HG02938 (cell line): ENCODE measurements around the gene ROPN1.
"Not testable (repeated sequence)": the region's sequence is repeated elsewhere in the genome, so short reads cannot be mapped to it uniquely, and the experiment has no call there.

ENCODE experiments used
- ATAC-seq: cut with Tn5 transposase; IDR thresholded peaks from one replicate; pipeline ENCODE4 v1.9.1; 2021; ENCODE audit warnings: mild to moderate bottlenecking, moderate library complexity; ENCODE audit not compliant: unreplicated experiment

ROPN1 gene

DNA sequence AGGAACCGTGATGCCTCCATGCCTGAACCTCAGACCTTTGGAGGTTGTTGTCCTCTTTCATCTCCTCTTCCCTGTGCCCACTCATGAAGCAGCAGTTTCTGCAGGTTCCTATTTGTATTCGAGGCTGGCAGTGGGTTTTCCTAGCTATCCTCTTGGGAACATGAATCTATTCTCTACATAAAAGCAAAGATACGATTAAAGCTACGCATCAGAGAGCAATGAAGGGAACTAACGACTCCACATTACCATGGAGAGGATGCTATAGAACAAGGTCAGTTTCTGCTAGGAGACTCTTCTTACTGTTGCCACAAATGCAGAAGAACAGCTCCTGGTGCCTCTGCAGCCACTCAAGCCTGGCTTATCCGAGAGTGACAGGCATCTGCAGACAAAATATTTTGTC is 9.4 kb upstream of the ROPN1 start:
- ATAC-seq, result not testable (repeated sequence)

DNA sequence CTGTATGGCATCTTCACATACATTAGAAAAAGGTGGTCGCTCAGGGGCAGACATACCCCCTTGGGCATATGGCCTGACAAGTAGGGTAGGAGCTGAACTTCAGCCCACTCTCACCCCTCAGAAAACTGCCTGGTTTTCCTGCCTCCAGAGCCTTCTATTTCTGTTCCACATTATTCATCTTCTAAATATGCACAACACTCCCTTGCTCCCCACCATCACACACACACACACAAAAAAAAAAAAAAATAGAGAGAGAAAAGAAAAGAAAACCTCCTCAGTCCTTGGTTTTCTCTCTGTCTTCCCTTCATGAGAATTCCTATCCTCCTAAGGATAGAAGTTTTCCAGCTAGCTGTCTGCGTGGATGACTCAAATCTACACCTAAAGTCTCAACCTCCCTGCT is 5.6 kb upstream of the ROPN1 start:
- ATAC-seq, result no peak

DNA sequence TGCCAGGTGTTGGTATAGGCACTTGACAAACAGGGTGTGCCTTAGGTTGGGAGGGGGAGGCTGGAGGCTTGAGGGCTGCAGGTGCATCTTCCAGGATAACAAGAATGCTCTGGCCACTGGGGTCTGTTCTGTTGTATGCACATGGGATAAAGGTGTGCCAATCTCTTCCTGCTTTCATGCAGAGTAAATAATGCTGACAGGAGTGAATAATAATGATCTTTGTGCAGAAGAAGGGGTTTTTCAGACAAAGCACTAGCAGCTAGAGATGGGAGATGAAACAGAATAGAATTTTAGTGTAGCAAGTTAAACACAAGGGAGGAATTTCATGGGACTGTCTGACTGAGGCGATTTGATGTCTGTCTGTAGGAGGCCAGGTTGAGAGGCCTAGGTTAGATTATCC is 1.9 kb upstream of the ROPN1 start:
- no peak for ATAC-seq

DNA sequence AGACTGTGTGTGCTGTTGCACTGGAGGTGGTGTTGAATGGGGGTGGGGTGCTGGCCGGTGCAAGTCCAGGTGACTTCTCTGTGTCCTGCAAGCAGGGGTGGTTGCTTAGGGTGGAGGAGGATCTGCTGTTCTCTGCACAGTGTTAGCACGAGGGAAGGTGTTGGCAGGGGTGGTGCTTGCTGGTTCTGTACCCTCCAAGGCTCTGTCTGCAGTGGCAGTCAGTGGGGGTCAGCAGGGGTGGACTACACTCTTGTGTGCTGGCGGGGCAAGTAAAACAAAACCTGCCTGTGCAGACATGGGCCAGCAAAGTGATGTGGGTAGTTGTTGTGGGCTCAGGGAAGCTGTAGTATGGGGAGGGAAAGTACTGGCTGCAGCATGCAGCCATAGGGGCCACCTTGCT is 5.5 kb downstream of the ROPN1 start:
- no peak for ATAC-seq

DNA sequence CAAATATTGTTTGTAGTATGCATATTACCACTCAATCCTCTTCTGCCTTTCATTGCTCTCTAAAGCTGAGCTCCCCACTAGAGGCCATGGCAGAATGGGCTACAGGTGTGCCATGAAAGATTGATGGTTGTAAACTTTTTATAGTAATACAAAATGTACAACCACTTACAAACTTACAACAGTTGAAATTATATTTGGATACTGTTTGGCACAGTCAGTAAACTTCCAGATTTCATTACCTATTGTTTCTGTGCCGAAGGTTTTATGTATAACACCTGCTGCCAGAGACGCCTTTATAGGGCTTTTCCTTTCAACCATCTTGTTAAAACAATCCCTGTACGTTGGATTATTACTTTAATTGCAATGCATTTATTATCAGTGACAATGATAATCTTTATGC is 7.0 kb downstream of the ROPN1 start:
- ATAC-seq, result no peak

DNA sequence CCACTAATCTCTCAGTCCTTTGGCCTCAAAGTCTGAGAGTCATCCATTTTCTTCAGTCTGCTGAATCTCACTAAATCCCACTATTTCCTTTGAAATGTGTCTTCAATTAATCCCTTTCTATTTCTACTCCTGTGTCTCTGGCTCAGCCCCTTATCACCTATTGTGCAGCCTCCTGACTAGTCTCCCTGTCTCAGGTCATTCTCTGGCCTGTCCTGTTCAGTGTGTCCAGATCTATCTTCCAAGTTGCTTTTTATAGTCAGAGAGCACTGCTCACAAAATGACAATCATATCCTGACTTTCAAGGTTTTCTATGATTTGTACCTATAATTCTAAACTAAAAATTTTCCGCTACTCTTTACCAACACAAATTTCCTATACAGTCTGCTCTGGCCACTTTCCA is 7.6 kb downstream of the ROPN1 start:
- no peak for ATAC-seq

DNA sequence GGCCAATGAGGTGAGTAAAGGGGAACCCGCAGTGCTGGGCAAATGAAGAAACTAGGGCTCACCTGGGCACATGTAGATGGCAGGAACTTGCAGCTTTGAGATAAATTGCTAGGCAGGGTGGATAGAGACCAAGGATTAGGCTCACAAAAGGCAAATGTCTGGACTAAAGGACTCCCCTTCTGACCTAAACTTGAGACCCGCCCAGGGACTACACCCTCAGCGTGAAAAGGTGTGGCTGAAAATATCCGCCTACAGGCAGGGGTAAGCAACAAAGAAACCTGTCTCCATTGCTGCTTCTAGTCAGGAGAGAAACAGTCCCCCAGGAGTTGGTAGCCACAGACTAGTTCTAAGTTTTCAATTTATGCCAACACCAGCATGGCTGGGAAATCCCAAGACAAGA is 10.6 kb downstream of the ROPN1 start:
- not testable (repeated sequence) for ATAC-seq

DNA sequence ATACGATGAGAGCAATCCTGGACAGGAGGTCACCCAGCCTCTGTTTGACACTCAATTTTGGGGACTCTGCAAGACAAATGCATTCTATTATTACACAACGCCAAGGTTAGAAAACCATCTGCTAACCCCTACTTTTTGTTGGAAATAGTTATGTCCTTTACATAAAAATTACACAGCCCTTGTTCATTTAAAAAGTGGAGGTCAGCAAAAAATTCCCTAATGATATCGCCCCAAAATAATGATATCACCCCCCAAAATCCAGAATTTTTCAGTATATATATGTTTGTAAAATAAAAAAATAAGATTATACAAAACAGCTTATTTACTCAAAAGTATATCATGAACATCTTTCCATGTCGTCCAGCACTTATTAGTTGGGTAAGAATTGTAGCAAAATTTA is 11.4 kb downstream of the ROPN1 start:
- no peak for ATAC-seq

DNA sequence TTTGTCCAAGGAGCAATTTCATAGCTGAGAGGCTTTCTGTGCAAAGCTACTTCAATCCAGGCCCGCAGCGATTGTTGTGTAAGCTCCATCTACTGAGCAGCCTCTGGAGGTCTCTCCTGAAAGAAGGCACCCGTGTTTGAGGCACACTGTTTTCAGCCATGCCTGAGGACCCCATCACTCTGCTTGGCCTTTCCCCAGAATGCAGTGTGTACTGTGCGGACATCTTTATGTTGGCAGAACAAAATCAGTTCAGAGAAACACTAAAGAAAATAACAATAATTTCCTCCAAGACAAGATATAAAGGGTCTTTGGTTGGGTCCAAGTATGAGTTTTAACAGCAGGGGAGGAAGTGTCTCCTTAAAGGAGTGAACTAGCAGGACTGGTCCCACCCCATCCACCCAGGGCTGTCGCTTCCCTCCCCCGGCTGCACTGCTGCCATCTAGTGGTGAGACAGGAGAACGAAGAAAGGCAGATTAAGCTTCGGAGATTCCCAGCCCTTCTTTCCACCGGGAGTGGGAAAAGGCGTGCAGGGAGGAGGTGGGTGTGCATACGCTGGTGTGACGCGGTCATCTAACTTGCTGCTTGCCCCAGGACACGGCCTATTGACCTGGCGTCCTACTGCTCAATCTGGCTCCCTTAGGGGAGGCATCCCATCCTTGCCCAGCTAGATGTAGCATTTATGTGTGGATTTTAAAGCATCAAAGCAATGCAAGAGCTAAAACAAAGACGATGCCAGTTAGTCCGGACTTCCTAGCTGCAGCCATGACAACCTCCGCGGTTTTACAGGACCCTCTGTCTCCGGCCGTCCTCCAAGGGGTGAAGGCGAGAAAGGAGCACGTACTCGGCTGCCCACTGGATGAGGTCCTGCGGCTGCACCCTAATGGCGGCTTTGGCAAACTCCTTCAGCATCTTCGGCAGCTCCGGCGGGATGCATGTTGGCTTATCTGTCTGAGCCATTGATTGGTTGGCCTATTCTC is 12.1 kb downstream of the ROPN1 start:
- ATAC-seq, result peak; percentile 54

DNA sequence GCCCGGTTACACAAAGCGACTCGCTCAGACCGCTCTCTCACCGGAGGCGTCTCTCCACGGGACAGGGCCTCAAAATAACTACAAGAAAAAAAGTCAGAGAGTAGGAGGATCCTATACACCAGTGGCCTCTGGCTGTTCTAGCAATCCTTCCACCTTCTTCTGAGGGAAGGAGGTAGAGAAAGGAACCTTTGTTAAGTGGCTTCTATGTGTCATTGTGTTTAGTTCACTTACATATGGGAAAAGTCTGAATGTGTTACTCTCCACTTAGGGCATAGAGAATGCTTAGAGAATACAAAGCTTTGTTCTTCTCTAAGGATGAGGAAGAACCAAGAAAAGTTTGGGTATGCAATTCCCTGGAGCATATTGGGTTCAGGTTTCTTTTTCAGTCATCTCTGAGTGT is 15.0 kb downstream of the ROPN1 start:
- ATAC-seq, result not testable (repeated sequence)

DNA sequence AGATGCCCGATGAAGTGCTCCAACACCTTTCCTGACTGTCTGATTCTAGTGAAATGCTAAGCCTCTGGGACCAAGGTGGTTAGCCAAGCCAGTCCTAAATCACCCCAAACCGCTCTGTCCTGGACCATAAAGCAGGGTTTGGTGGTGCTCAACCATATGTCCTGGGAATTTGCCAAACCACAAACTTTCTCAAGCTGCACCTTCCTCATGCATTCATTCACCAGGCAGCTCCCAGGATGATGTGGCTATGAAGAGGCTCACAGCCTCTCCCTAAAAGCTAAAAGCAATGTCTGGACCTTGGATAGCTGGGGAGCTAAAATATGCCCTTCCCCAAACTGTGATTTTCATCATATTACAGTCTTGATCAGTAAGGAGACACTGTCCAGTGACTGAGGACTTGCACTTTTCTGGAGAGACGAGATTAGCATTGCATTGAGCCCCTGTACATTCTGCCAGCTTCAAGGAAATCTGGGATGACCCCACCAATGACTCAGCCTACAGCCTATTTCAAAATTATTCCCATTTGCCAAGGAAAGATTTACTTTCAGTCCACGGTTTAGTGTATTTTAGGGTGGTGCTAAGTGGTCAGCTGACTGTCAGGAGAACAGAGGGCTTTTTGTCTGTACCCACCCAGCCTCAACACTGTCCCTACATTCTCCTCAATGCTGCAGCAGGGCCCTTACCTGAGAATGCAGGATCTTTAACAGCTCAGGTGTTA is 15.6 kb downstream of the ROPN1 start:
- not testable (repeated sequence) for ATAC-seq

DNA sequence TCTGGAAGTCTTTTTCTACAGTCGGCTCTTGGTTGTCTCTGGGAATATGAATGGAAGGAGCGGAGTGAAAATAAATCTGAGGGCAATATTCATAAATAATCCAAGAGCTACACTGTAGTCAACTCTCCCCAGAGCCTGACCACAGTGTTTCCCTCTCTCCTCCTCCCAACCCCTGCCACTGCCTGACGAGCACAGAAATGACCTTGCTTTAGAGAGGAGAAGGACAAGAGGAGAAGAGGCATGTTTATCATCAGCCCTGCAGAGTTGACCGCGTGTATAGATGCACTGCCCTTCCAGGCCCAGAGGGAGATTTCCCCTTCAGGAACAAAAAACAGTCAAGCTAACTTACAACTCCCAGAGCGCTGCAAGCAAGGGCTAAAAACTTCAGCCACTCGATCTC is 16.9 kb downstream of the ROPN1 start:
- not testable (repeated sequence) for ATAC-seq

DNA sequence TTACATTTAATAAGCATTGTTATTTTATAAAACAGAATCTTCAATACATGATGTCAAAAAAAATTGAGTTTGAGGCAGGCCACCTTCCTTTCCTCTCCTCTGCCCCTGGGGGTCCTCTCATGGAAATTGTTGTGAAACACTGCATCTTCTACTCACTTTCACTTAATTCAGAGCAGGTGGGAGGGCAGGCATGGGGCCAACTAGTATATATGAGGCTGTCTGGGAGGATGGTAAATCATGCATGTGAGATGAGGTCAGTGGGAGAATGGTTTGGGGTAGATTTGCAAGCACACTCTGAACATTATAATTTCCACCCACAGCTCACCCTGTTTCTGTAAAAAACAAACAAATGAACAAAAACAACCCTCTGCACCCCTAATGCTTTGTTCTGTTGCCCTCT is 20.5 kb downstream of the ROPN1 start:
- no peak for ATAC-seq

DNA sequence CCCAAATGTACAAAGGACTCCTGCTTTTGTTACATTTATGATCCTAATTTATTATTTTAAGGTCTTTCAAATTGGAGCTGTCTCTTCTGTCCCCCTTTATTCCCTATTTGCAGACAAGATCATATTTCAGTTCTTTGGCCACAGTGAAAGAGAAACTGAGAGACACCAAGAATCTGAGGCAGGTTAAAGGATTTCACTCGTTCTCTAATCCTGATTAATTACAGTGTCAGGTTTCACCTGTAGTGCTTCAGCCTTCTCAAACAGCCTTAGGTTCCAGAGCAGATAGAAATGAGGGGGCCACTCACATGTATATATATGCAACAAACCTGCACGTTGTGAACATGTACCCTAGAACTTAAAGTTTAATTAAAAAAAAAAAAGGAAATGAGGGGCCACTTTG is 24.7 kb downstream of the ROPN1 start:
- not testable (repeated sequence) for ATAC-seq

DNA sequence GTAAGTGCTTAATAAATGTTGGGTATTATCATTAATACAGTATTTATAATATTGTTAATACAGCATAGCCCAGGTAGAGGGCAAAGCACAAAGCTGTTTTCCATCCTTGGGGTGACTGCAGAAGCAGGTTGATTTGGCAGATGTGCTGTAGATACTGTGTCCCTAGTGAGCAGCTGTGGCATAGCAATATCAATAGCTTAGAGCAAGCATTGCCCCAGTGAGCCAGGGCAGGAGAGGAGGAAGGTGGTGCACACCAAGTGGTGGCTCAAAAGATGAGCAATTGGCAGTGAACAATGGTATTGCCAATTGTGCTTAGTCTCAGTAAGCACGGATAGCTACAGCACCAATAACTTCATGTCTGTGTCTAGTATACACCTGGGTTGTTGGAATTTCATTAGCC is 25.1 kb downstream of the ROPN1 start:
- peak; percentile 56 for ATAC-seq

DNA sequence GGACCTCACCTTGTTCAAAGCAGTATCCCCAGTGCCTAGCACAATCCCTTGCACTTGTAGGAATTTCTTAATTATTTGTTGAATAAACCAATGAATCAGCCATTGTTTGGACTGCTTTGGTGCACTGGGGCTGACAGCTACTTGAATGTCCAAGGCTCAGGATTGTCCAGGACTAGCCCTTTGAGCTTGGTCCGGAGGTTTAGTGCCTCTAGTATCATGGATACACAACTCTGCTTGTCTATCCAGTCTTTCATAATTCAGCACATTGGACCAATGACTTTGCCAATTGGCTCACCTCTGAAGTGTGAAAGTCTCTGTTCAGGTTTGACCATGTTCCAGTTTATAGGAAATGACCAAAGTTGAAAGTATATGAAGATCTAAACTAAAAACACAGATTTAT is 27.1 kb downstream of the ROPN1 start:
- not testable (repeated sequence) for ATAC-seq

DNA sequence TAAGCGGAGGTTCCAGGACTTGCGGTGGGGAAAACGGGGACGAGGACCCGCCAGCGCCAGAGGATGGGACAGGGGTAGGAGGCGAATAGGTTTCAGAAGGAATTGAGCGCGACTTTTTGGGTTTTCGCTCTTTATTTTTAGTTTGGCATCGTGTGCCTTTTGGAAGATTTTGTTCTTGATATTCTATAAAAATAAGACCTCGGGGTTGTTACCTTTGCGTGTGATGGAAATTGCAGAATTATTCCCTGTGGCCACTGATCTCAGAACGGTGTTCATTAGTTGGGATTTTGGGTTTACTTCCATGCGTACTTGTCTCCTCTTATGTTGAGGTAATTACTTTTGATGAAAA is 30.4 kb downstream of the ROPN1 start:
- no peak for ATAC-seq

DNA sequence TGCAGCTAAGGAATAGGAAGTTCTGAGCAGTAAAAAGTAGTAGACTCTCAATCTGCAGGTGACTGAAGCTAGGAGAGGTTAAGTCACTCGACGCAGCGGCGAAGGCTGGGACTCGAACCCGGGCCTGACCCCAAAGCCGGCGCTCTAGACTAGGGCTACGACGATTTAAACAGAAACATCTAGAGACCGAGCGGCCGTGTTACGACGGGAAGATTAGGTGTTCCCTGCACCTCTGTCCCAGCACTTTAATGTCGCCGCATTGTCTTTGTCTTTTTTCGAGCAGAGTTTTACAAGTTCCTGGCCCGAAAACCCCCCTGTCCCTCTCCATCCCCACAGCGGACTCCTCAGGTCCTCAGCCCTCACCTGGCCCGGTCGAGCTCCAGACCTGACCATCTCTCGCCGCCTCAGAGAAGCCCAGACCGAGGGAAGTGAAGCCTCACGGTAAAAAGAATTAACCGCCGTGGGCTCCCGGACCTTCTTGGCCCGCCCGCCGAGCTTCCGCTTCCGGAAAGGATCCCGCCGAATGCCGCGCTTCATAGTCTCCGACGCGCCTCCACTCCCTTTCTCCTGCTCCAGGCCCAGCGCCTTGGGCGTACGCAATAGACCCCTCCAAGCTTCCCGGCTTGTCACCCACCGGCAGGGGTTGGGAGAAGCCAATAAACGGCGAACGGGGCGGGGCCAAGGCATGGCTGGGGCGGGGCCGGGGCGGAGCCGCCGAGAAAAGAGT is 31.0 kb downstream of the ROPN1 start, which contains the start of gene CCDC14:
Gene CCDC14 (minus strand): TSS at position 449 of the 727 bp plus-strand sequence. CDS start 56 bp downstream, at position 393.
- ATAC-seq, result peak; percentile 74

DNA sequence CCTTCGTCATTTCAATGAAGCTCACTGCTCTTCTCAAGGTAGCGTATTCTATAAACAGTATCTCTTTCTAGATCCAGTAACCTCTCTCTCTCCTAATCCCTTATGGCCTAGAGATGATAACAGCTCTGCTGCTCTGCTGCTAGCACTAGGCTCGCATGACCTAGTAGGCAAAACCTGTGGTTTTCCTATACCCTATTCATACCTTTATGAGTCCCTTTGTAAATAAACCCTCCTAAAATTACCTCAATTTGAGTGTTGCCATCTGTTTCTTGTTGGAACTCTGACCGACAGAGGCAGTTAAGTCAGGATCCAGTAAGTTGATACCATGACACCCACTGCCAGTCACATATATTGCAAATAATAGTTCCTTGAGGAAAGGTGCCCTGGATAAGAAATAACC is 38.2 kb downstream of the ROPN1 start:
- ATAC-seq, result peak; percentile 64

DNA sequence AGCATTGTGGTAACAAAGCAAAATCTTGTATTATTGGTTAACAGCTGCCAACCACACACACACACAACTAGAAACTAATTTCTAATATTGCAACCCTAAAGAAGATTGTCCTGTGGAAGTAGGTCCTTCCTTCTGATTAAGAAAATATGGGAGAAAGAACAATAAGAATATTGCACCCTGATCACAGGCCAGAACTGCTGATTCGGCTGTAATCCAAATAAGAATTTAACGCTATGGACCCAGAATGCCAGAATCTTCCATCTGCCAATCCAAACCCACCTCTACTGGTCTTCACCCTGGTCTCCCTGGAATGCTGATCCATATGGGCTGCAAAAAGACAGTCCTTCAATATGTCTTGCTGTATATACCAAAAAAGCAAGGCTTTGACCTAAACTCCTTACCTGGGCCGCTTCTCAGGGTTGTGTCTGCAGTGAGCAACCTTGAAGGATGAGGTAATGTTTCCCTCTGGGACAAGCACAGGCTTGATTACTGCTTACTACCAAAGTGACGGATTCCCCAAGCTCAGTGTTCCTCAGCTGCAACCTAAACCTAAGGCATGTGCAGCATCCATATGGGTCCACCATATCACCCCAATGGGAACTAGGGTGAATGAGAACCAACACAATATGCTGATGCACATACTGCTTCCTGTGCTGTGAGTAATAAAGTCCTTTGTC is 38.9 kb downstream of the ROPN1 start:
- no peak for ATAC-seq
